RPMI7951 (cell line): Measurements from ENCODE around the gene ESPNL. TPM values are rescaled to one million over a fixed set of nuclear protein-coding genes. Genes with fewer than 3 reads are reported as not detected.

ENCODE experiments used
- DNase-seq: peaks from one replicate; pipeline ENCODE4 v3.0.0-alpha.2; 2012; ENCODE audit warnings: low read depth
- total RNA-seq: library from RNA; depleted of rRNA; stranded (reverse); fragments of >200 nt; shearing (Covaris generic); gene quantifications from 2 replicates; pipeline ENCODE4 v1.2.3, GENCODE V29; 2014

ESPNL gene
- total RNA-seq, 1 experiment from 2014 or later = under 0.01 TPM

- DNase-seq = no peak
These were observed 40.8 kb downstream of the ESPNL start for GRCh38 chr2:238140721-238141540.

GRCh38 chr2:238141541-238142318 lies 41.6 kb downstream of the ESPNL start:
- DNase-seq = peak; percentile 63

- DNase-seq = no peak
These were observed 42.5 kb downstream of the ESPNL start for GRCh38 chr2:238142382-238143205.

- DNase-seq = peak; percentile 84
These were observed 43.3 kb downstream of the ESPNL start for GRCh38 chr2:238143239-238143951.

GRCh38 chr2:238144262-238144661 lies 44.1 kb downstream of the ESPNL start:
- no peak for DNase-seq

GRCh38 chr2:238145046-238145445 lies 44.9 kb downstream of the ESPNL start:
- no peak for DNase-seq

- no peak for DNase-seq
These were observed 45.7 kb downstream of the ESPNL start for GRCh38 chr2:238145851-238146250.

- DNase-seq = no peak
These were observed 46.9 kb downstream of the ESPNL start for GRCh38 chr2:238146884-238147544.

- DNase-seq = no peak
These were observed 48.8 kb downstream of the ESPNL start for GRCh38 chr2:238148981-238149380.

- no peak for DNase-seq
These were observed 49.9 kb downstream of the ESPNL start for GRCh38 chr2:238149841-238150572.

- no peak for DNase-seq
These were observed 50.5 kb downstream of the ESPNL start for GRCh38 chr2:238150686-238151085.

GRCh38 chr2:238151205-238151604 lies 51.1 kb downstream of the ESPNL start:
- no peak for DNase-seq

- DNase-seq = no peak
These were observed 51.6 kb downstream of the ESPNL start for GRCh38 chr2:238151628-238152235.

- no peak for DNase-seq
These were observed 52.9 kb downstream of the ESPNL start for GRCh38 chr2:238152771-238153688.

- no peak for DNase-seq
These were observed 54.4 kb downstream of the ESPNL start for GRCh38 chr2:238154570-238154969.

GRCh38 chr2:238155051-238155760 lies 55.1 kb downstream of the ESPNL start:
- no peak for DNase-seq

GRCh38 chr2:238155761-238156694 lies 55.9 kb downstream of the ESPNL start:
- no peak for DNase-seq
